Peyer's patch (tissue), 4 donors: ENCODE measurements around the gene EIF3L.

Source experiments
- POLR2A ChIP-seq, 2 donors: fragments of 450-650 bp; IDR thresholded peaks; one replicate each; pipeline ENCODE4 v1.5.1; 2017; ENCODE audit warnings: antibody characterized with exemption in 2 of 2, mild to moderate bottlenecking in 2 of 2, moderate library complexity in 2 of 2
- TF ChIP-seq, protein P1 (sequence below), 6 experiments: fragments of 450-650 bp in 4 of 6; fragments of 200-600 bp in 2 of 6; sonication (generic) in 1 of 6; IDR thresholded peaks; one replicate each; pipeline ENCODE4 v1.5.1; 2017 to 2019; ENCODE audit warnings: antibody characterized with exemption in 6 of 6, mild to moderate bottlenecking in 3 of 6, moderate library complexity in 1 of 6

GRCh38 chr22:37855462-37855861, 6.2 kb downstream of the EIF3L start:
- TF ChIP-seq, protein P1, sequence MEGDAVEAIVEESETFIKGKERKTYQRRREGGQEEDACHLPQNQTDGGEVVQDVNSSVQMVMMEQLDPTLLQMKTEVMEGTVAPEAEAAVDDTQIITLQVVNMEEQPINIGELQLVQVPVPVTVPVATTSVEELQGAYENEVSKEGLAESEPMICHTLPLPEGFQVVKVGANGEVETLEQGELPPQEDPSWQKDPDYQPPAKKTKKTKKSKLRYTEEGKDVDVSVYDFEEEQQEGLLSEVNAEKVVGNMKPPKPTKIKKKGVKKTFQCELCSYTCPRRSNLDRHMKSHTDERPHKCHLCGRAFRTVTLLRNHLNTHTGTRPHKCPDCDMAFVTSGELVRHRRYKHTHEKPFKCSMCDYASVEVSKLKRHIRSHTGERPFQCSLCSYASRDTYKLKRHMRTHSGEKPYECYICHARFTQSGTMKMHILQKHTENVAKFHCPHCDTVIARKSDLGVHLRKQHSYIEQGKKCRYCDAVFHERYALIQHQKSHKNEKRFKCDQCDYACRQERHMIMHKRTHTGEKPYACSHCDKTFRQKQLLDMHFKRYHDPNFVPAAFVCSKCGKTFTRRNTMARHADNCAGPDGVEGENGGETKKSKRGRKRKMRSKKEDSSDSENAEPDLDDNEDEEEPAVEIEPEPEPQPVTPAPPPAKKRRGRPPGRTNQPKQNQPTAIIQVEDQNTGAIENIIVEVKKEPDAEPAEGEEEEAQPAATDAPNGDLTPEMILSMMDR (IDR thresholded peaks at IDR 0.05) = no peak
- no peak for TF ChIP-seq POLR2A (IDR thresholded peaks at IDR 0.05)
